ENCODE data around the gene BNC2. TPM values are rescaled to one million over a fixed set of nuclear protein-coding genes. Genes with fewer than 3 reads are reported as not detected.

BNC2 gene
- total RNA-seq, 6 experiments from 2014 or later, result 19.0 to 28.7 (median 25.4) TPM

DNA sequence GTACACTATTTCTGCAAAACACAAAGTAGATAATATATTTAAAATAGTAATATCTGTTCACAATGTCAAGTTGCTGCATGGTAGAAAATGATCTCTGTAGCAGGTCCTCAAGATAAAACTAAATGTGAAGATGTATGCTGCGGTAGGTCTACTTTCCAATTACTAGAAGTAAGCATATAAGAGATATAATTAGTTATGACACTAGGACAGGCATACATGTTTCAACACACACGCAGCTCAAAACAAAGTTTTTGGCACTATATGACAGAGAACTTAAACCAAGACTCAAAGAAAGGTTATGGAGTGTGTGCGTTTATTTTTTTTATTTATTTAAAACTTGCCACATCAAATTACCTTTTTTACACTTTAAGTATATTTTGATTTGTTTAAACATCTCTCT, 23.5 kb downstream of the BNC2 start:
- no peak for DNase-seq
- Mint-ChIP-seq H3K4me1 (ENCODE audit: low read depth) (peaks cover 10% of the 10 kb centered on the region; the same call in 1 of the 2 replicates), H3K36me3 (ENCODE audit: low read depth) (no peaks in the 10 kb centered on the region), H3K27me3 (ENCODE audit: insufficient read depth) (no peaks in the 10 kb centered on the region; the same call in 1 of the 2 replicates), H3K9me3 (no peaks in the 10 kb centered on the region), H3K4me3 (no peak overlapping the region), H3K27ac (no peak overlapping the region)
- TF ChIP-seq CTCF (IDR thresholded peaks at IDR 0.05), result no peak

GRCh38 chr9:16846367-16846766, 24.1 kb downstream of the BNC2 start:
- Mint-ChIP-seq H3K9me3 (no peaks in the 10 kb centered on the region), H3K36me3 (ENCODE audit: low read depth) (no peaks in the 10 kb centered on the region), H3K27ac (no peak overlapping the region), H3K27me3 (ENCODE audit: insufficient read depth) (no peaks in the 10 kb centered on the region), H3K4me1 (ENCODE audit: low read depth) (peaks cover 6% of the 10 kb centered on the region; the same call in 1 of the 2 replicates), H3K4me3 (no peak overlapping the region)
- no peak for DNase-seq
- TF ChIP-seq CTCF (IDR thresholded peaks at IDR 0.05), result no peak

- H3K27ac Mint-ChIP-seq, result no peak overlapping the region
- TF ChIP-seq CTCF (IDR thresholded peaks at IDR 0.05), result no peak
- H3K4me1 Mint-ChIP-seq (ENCODE audit: low read depth), result peaks cover 30% of the 10 kb centered on the region
- no peaks in the 10 kb centered on the region; the same call in 1 of the 2 replicates for H3K27me3 Mint-ChIP-seq (ENCODE audit: insufficient read depth)
- no peak overlapping the region for H3K4me3 Mint-ChIP-seq
- peaks cover 10% of the 10 kb centered on the region for H3K36me3 Mint-ChIP-seq (ENCODE audit: low read depth)
- DNase-seq, result no peak
- no peaks in the 10 kb centered on the region for H3K9me3 Mint-ChIP-seq
These were observed 35.7 kb downstream of the BNC2 start for GRCh38 chr9:16834817-16835216.

GRCh38 chr9:16833296-16833835, 37.1 kb downstream of the BNC2 start:
- H3K27ac Mint-ChIP-seq, result no peak overlapping the region
- H3K9me3 Mint-ChIP-seq, result no peaks in the 10 kb centered on the region
- no peaks in the 10 kb centered on the region; the same call in 1 of the 2 replicates for H3K27me3 Mint-ChIP-seq (ENCODE audit: insufficient read depth)
- H3K4me3 Mint-ChIP-seq, result no peak overlapping the region
- DNase-seq, result no peak
- no peak for TF ChIP-seq CTCF (IDR thresholded peaks at IDR 0.05)
- H3K4me1 Mint-ChIP-seq (ENCODE audit: low read depth), result peaks cover 44% of the 10 kb centered on the region
- peaks cover 10% of the 10 kb centered on the region for H3K36me3 Mint-ChIP-seq (ENCODE audit: low read depth)

- no peak for TF ChIP-seq CTCF (IDR thresholded peaks at IDR 0.05)
- H3K4me3 Mint-ChIP-seq, result no peak overlapping the region
- peaks cover 57% of the 10 kb centered on the region for H3K4me1 Mint-ChIP-seq (ENCODE audit: low read depth)
- peaks cover 10% of the 10 kb centered on the region for H3K36me3 Mint-ChIP-seq (ENCODE audit: low read depth)
- H3K27ac Mint-ChIP-seq, result no peak overlapping the region
- no peaks in the 10 kb centered on the region; the same call in 1 of the 2 replicates for H3K27me3 Mint-ChIP-seq (ENCODE audit: insufficient read depth)
- no peaks in the 10 kb centered on the region for H3K9me3 Mint-ChIP-seq
- DNase-seq, result no peak
These were observed 38.4 kb downstream of the BNC2 start for GRCh38 chr9:16832101-16832500.
